ENCODE measurements around the gene KIF16B. TPM values are rescaled to one million over a fixed set of nuclear protein-coding genes. Genes with fewer than 3 reads are reported as not detected.
A peak's percentile ranks its signal among the peaks of the same experiment; 100 is the strongest.

The KIF16B gene
- polyA plus RNA-seq, 3 donors = 21.0 to 23.7 (median 21.4) TPM

- DNase-seq = no peak
Observed at GRCh38 chr20:16556301-16556700, 16.9 kb downstream of the KIF16B start.

GRCh38 chr20:16555754-16556153 is 17.5 kb downstream of the KIF16B start:
- DNase-seq = no peak

- DNase-seq = no peak
Observed at GRCh38 chr20:16554766-16555543, 18.3 kb downstream of the KIF16B start.

- no peak for DNase-seq
Observed at GRCh38 chr20:16553684-16554083, 19.6 kb downstream of the KIF16B start.

GRCh38 chr20:16553101-16553500 is 20.1 kb downstream of the KIF16B start:
- DNase-seq = no peak

- no peak for DNase-seq
Observed at GRCh38 chr20:16552015-16552414, 21.2 kb downstream of the KIF16B start.

- no peak for DNase-seq
Observed at GRCh38 chr20:16551607-16552006, 21.6 kb downstream of the KIF16B start.

GRCh38 chr20:16548068-16548672 is 25.1 kb downstream of the KIF16B start:
- no peak for DNase-seq

GRCh38 chr20:16544949-16545348 is 28.3 kb downstream of the KIF16B start:
- no peak for DNase-seq

GRCh38 chr20:16542477-16542876 is 30.8 kb downstream of the KIF16B start:
- DNase-seq = no peak

GRCh38 chr20:16541878-16542277 is 31.4 kb downstream of the KIF16B start:
- DNase-seq = no peak

GRCh38 chr20:16541226-16541625 is 32.0 kb downstream of the KIF16B start:
- no peak for DNase-seq

GRCh38 chr20:16539280-16540021 is 33.8 kb downstream of the KIF16B start:
- DNase-seq = no peak

- DNase-seq = no peak
Observed at GRCh38 chr20:16538779-16539178, 34.5 kb downstream of the KIF16B start.

GRCh38 chr20:16537918-16538317 is 35.3 kb downstream of the KIF16B start:
- no peak for DNase-seq

- no peak for DNase-seq
Observed at GRCh38 chr20:16537025-16537665, 36.1 kb downstream of the KIF16B start.

GRCh38 chr20:16535277-16535676 is 38.0 kb downstream of the KIF16B start:
- no peak for DNase-seq

GRCh38 chr20:16533502-16533901 is 39.7 kb downstream of the KIF16B start:
- no peak for DNase-seq

GRCh38 chr20:16531485-16531884 is 41.8 kb downstream of the KIF16B start:
- no peak for DNase-seq

GRCh38 chr20:16530201-16530681 is 43.0 kb downstream of the KIF16B start:
- no peak for DNase-seq

- peak; percentile 28 for DNase-seq
Observed at GRCh38 chr20:16528078-16528477, 45.2 kb downstream of the KIF16B start.

GRCh38 chr20:16527438-16527837 is 45.8 kb downstream of the KIF16B start:
- DNase-seq = no peak

All from renal pelvis (tissue), 4 donors.